A673 (cell line): ENCODE results near the gene AP2A1. TPM values are rescaled to one million over a fixed set of nuclear protein-coding genes. Genes with fewer than 3 reads are reported as not detected.

Experiments used
- BruUV-seq: library from RNA; stranded (reverse); fragments of 400-500 nt; replicated peaks from 2 replicates; lab custom pipeline; 2021; lab: Mats Ljungman, UMichigan
- CTCF ChIA-PET: fragments of 300-600 bp; sonication (Branson Sonifier 250); formaldehyde crosslinking; loops from one replicate; lab custom pipeline; 2022; ENCODE audit warnings: antibody characterized with exemption; lab: Charles Lee
- POLR2A ChIA-PET: fragments of 300-600 bp; sonication (Branson Sonifier 250); formaldehyde crosslinking; loops from one replicate; lab custom pipeline; 2022; ENCODE audit warnings: antibody characterized with exemption; ENCODE audit not compliant: low non-redundant PET; lab: Charles Lee
- DNase-seq: peaks from one replicate; pipeline ENCODE4 v3.0.0-alpha.2; 2015; ENCODE audit warnings: low spot score
- H3K27ac ChIP-seq: fragments of 200-600 bp; sonication (generic); 2 replicates; pipeline ENCODE4 v1.5.1; 2016; ENCODE audit warnings: mixed run types, low read depth, mild to moderate bottlenecking, mixed read lengths, antibody characterized with exemption, low read length; ENCODE audit not compliant: poor library complexity, severe bottlenecking
- H3K27me3 ChIP-seq: fragments of 200-600 bp; sonication (generic); replicated peaks from 2 replicates; pipeline ENCODE4 v1.6.1; 2017; ENCODE audit warnings: mixed run types, low read depth, mild to moderate bottlenecking, mixed read lengths, antibody characterized with exemption, low read length; ENCODE audit not compliant: insufficient read depth, poor library complexity
- H3K36me3 ChIP-seq: fragments of 200-600 bp; sonication (generic); 2 replicates; pipeline ENCODE4 v1.6.1; 2016; ENCODE audit warnings: mixed run types, mild to moderate bottlenecking, mixed read lengths, antibody characterized with exemption, low read length; ENCODE audit not compliant: insufficient read depth, poor library complexity, severe bottlenecking
- H3K4me1 ChIP-seq: fragments of 200-600 bp; sonication (generic); 2 replicates; pipeline ENCODE4 v1.6.1; 2017; ENCODE audit warnings: mixed run types, mild to moderate bottlenecking, mixed read lengths, antibody characterized with exemption, low read length; ENCODE audit not compliant: insufficient read depth, poor library complexity, severe bottlenecking
- H3K4me3 ChIP-seq: fragments of 200-600 bp; sonication (generic); 2 replicates; pipeline ENCODE4 v1.5.1; 2016; ENCODE audit warnings: low read depth, mixed run types, mild to moderate bottlenecking, mixed read lengths, low read length; ENCODE audit not compliant: poor library complexity, severe bottlenecking
- H3K9me3 ChIP-seq: fragments of 200-600 bp; sonication (generic); 2 replicates; pipeline ENCODE4 v1.6.1; 2016; ENCODE audit warnings: mixed run types, low read depth, mild to moderate bottlenecking, mixed read lengths, antibody characterized with exemption, low read length; ENCODE audit not compliant: poor library complexity, severe bottlenecking
- CTCF ChIP-seq: fragments of 300-800, 200-600 bp; sonication (generic); conservative IDR thresholded peaks from 2 replicates; pipeline ENCODE4 v1.5.1; 2017; ENCODE audit warnings: low read depth, mild to moderate bottlenecking, antibody characterized with exemption, low read length, moderate library complexity, mixed read lengths
- EZH2 ChIP-seq: fragments of 200-600 bp; sonication (generic); IDR thresholded peaks from 2 replicates; pipeline ENCODE4 v1.6.1; 2017; ENCODE audit warnings: borderline replicate concordance, low read depth, mild to moderate bottlenecking, mixed read lengths, antibody characterized with exemption, low read length; ENCODE audit not compliant: poor library complexity, severe bottlenecking
- intact Hi-C: fragments of 100-400 bp; cut with micrococcal nuclease; formaldehyde crosslinking; loops from one replicate; pipeline ENCODE4 v1.10.0; 2022; ENCODE audit not compliant: unreplicated experiment
- total RNA-seq: library from RNA; stranded (reverse); gene quantifications from 2 replicates; pipeline ENCODE4 v1.2.3, GENCODE V29; 2021

Gene AP2A1
- total RNA-seq, 1 experiment from 2014 or later, result 80.1 TPM

- Histone ChIP-seq H3K36me3 (no peaks in the 10 kb centered on the region), H3K4me3 (no peak overlapping the region), H3K27ac (no peak overlapping the region), H3K27me3 (no peaks in the 10 kb centered on the region), H3K4me1 (peaks cover 6% of the 10 kb centered on the region), H3K9me3 (no peaks in the 10 kb centered on the region)
- TF ChIP-seq CTCF, result no peak
- TF ChIP-seq EZH2, result no peak
- no TSS peak for BruUV-seq
- ChIA-PET POLR2A (no interaction called here), CTCF (no interaction called here)
- no peak for DNase-seq
- intact Hi-C loops, result no loop called here
Observed at GRCh38 chr19:49771674-49772139, 4.9 kb downstream of the AP2A1 start.

- H3K4me1 ChIP-seq, result peaks cover 2% of the 10 kb centered on the region
- no peaks in the 10 kb centered on the region for H3K27me3 ChIP-seq
- no peak overlapping the region for H3K4me3 ChIP-seq
- H3K9me3 ChIP-seq, result no peaks in the 10 kb centered on the region
- CTCF ChIA-PET, result interaction anchor here (0.7 kb wide), 1 partner anchor 87 kb away, joined by 3 read pairs; no protein-coding TSS in a partner anchor
- POLR2A ChIA-PET, result no interaction called here
- TF ChIP-seq CTCF (no peak), EZH2 (no peak)
- no peak overlapping the region for H3K27ac ChIP-seq
- DNase-seq, result no peak
- BruUV-seq, result no TSS peak
- intact Hi-C loops, result no loop called here
- no peaks in the 10 kb centered on the region for H3K36me3 ChIP-seq
Observed at GRCh38 chr19:49772850-49773432, 6.1 kb downstream of the AP2A1 start.

GRCh38 chr19:49773663-49774350 lies 7.0 kb downstream of the AP2A1 start:
- H3K9me3 ChIP-seq, result no peaks in the 10 kb centered on the region
- ChIA-PET CTCF (no interaction called here), POLR2A (no interaction called here)
- H3K27me3 ChIP-seq, result no peaks in the 10 kb centered on the region
- no TSS peak for BruUV-seq
- DNase-seq, result no peak
- no peak overlapping the region for H3K4me3 ChIP-seq
- no peaks in the 10 kb centered on the region for H3K36me3 ChIP-seq
- TF ChIP-seq CTCF, result no peak
- no peak for TF ChIP-seq EZH2
- intact Hi-C loops, result no loop called here
- H3K4me1 ChIP-seq, result no peaks in the 10 kb centered on the region
- no peak overlapping the region for H3K27ac ChIP-seq
